Coronary artery (tissue), 2 donors: ENCODE results near the gene TMEM204.

Experiments
- DNase-seq: peaks from one replicate; pipeline ENCODE4 v3.0.0-alpha.2; 2017; ENCODE audit warnings: low spot score
- H3K27ac ChIP-seq, 2 donors: fragments of 200-600 bp; sonication (generic); one replicate each; pipeline ENCODE4 v1.5.1; 2016 to 2019
- H3K4me3 ChIP-seq: fragments of 200-600 bp; sonication (generic); 2 replicates; pipeline ENCODE4 v1.5.1; 2016; ENCODE audit warnings: mild to moderate bottlenecking, moderate library complexity
- CTCF ChIP-seq: fragments of 200-600 bp; sonication (generic); IDR thresholded peaks from one replicate; pipeline ENCODE4 v1.5.1; 2019; ENCODE audit warnings: antibody characterized with exemption

Gene TMEM204

GRCh38 chr16:1494711-1495110 is 38.8 kb upstream of the TMEM204 start:
- Histone ChIP-seq H3K4me3 (peak overlapping the region; percentile 94), H3K27ac (peak overlapping the region in 1 of 2 donors; percentile 94)
- no peak for DNase-seq
- no peak for TF ChIP-seq CTCF

- Histone ChIP-seq H3K4me3 (no peak overlapping the region), H3K27ac (no peak overlapping the region)
- no peak for TF ChIP-seq CTCF
- no peak for DNase-seq
Observed at GRCh38 chr16:1495211-1495888, 38.1 kb upstream of the TMEM204 start.

GRCh38 chr16:1495889-1496262 is 37.6 kb upstream of the TMEM204 start:
- no peak for DNase-seq
- H3K27ac ChIP-seq = no peak overlapping the region
- no peak overlapping the region for H3K4me3 ChIP-seq
- no peak for TF ChIP-seq CTCF

GRCh38 chr16:1496464-1496863 is 37.0 kb upstream of the TMEM204 start:
- Histone ChIP-seq H3K27ac (no peak overlapping the region), H3K4me3 (no peak overlapping the region)
- no peak for TF ChIP-seq CTCF
- DNase-seq = no peak

GRCh38 chr16:1497014-1497598 is 36.4 kb upstream of the TMEM204 start:
- no peak overlapping the region for H3K27ac ChIP-seq
- no peak overlapping the region for H3K4me3 ChIP-seq
- no peak for TF ChIP-seq CTCF
- no peak for DNase-seq

GRCh38 chr16:1498899-1499676 is 34.4 kb upstream of the TMEM204 start:
- no peak overlapping the region for H3K27ac ChIP-seq
- H3K4me3 ChIP-seq = no peak overlapping the region
- no peak for DNase-seq
- TF ChIP-seq CTCF = no peak
